Astrocyte (in vitro differentiated cells and primary cell): Measurements from ENCODE around the gene SYVN1. TPM values are rescaled to one million over a fixed set of nuclear protein-coding genes. Genes with fewer than 3 reads are reported as not detected.

Experiments used
- DNase-seq: peaks from one replicate; pipeline ENCODE4 v3.0.0-alpha.2; 2010; ENCODE audit warnings: low read depth
- FAIRE-seq: peaks from 2 replicates; lab custom pipeline; 2011; peaks lifted over from hg19 to GRCh38; lab: Jason Lieb, UNC
- H2AFZ ChIP-seq: 2 replicates; pipeline ENCODE4 v1.6.0; 2012; ENCODE audit warnings: low read depth, low read length, inconsistent platforms
- H3K27ac ChIP-seq: 2 replicates; pipeline ENCODE4 v1.5.1; 2011; ENCODE audit warnings: low read depth, low read length, inconsistent platforms
- H3K27me3 ChIP-seq: 2 replicates; pipeline ENCODE4 v1.6.0; 2011; ENCODE audit warnings: low read length, inconsistent platforms; ENCODE audit not compliant: insufficient read depth
- H3K36me3 ChIP-seq: 2 replicates; pipeline ENCODE4 v1.5.1; 2011; ENCODE audit warnings: low read length, inconsistent platforms; ENCODE audit not compliant: insufficient read depth
- H3K4me1 ChIP-seq: 2 replicates; pipeline ENCODE4 v1.5.1; 2011; ENCODE audit warnings: low read length, inconsistent platforms; ENCODE audit not compliant: insufficient read depth
- H3K4me2 ChIP-seq: 2 replicates; pipeline ENCODE4 v1.6.0; 2012; ENCODE audit warnings: low read length, inconsistent platforms
- H3K4me3 ChIP-seq: 2 replicates; pipeline ENCODE4 v1.5.1; 2011; ENCODE audit warnings: low read depth, mild to moderate bottlenecking, low read length, inconsistent platforms; ENCODE audit not compliant: insufficient read depth
- H3K79me2 ChIP-seq: 2 replicates; pipeline ENCODE4 v1.6.0; 2012; ENCODE audit warnings: mild to moderate bottlenecking, low read length, inconsistent platforms; ENCODE audit not compliant: insufficient read depth
- H3K9ac ChIP-seq: 2 replicates; pipeline ENCODE4 v1.6.0; 2012; ENCODE audit warnings: mild to moderate bottlenecking, low read length, inconsistent platforms
- H3K9me3 ChIP-seq: 2 replicates; pipeline ENCODE4 v1.5.1; 2012; ENCODE audit warnings: low read depth, mild to moderate bottlenecking, low read length, inconsistent platforms; ENCODE audit not compliant: insufficient read depth
- H4K20me1 ChIP-seq: 2 replicates; pipeline ENCODE4 v1.6.0; 2012; ENCODE audit warnings: low read length, inconsistent platforms; ENCODE audit not compliant: insufficient read depth
- H3K27ac Mint-ChIP-seq: one replicate; pipeline ENCODE4 v1.8.0; 2021; ENCODE audit warnings: mild to moderate bottlenecking, mixed read lengths; ENCODE audit not compliant: unreplicated experiment
- H3K27me3 Mint-ChIP-seq: one replicate; pipeline ENCODE4 v1.8.0; 2021; ENCODE audit warnings: low read depth, mixed read lengths; ENCODE audit not compliant: unreplicated experiment
- H3K36me3 Mint-ChIP-seq: one replicate; pipeline ENCODE4 v1.8.0; 2021; ENCODE audit warnings: low read depth, mixed read lengths; ENCODE audit not compliant: unreplicated experiment
- H3K4me1 Mint-ChIP-seq: one replicate; pipeline ENCODE4 v1.8.0; 2021; ENCODE audit warnings: low read depth, mixed read lengths; ENCODE audit not compliant: unreplicated experiment
- H3K4me3 Mint-ChIP-seq: one replicate; pipeline ENCODE4 v1.8.0; 2021; ENCODE audit warnings: mild to moderate bottlenecking, moderate library complexity, mixed read lengths; ENCODE audit not compliant: unreplicated experiment
- H3K9me3 Mint-ChIP-seq: one replicate; pipeline ENCODE4 v1.8.0; 2021; ENCODE audit warnings: mild to moderate bottlenecking, mixed read lengths; ENCODE audit not compliant: unreplicated experiment
- CTCF ChIP-seq: IDR thresholded peaks from 2 replicates; pipeline ENCODE4 v1.5.1; 2011; ENCODE audit warnings: low read depth, mild to moderate bottlenecking, inconsistent platforms, low read length, moderate library complexity; ENCODE audit not compliant: insufficient read depth
- EZH2 ChIP-seq: IDR thresholded peaks from 2 replicates; pipeline ENCODE4 v1.6.1; 2012; ENCODE audit warnings: mild to moderate bottlenecking, low read length, inconsistent platforms; ENCODE audit not compliant: insufficient read depth
- total RNA-seq: library from RNA; stranded (reverse); gene quantifications from 2 replicates; pipeline ENCODE4 v1.2.1, GENCODE V29; 2021

The SYVN1 gene
- total RNA-seq, 1 donor from 2014 or later = 43.0 TPM

GRCh38 chr11:65107751-65108468 is 26.4 kb downstream of the SYVN1 start:
- no peaks in the 10 kb centered on the region for H3K9me3 Mint-ChIP-seq
- Histone ChIP-seq H3K36me3 (no peaks in the 10 kb centered on the region), H3K79me2 (peaks cover 23% of the 10 kb centered on the region), H3K4me3 (no peak overlapping the region), H4K20me1 (peaks cover 49% of the 10 kb centered on the region), H3K27me3 (no peaks in the 10 kb centered on the region), H3K9me3 (no peaks in the 10 kb centered on the region), H3K9ac (no peak overlapping the region), H2AFZ (no peak overlapping the region), H3K27ac (no peak overlapping the region), H3K4me1 (peaks cover 20% of the 10 kb centered on the region), H3K4me2 (no peak overlapping the region)
- DNase-seq (no peak), FAIRE-seq (no peak)
- H3K27ac Mint-ChIP-seq = no peak overlapping the region
- no peak for TF ChIP-seq CTCF
- TF ChIP-seq EZH2 = no peak
- H3K36me3 Mint-ChIP-seq = peaks cover 5% of the 10 kb centered on the region
- H3K4me3 Mint-ChIP-seq = no peak overlapping the region
- peaks cover 8% of the 10 kb centered on the region for H3K4me1 Mint-ChIP-seq
- H3K27me3 Mint-ChIP-seq = no peaks in the 10 kb centered on the region

- Histone ChIP-seq H3K27me3 (no peaks in the 10 kb centered on the region), H3K9me3 (no peaks in the 10 kb centered on the region), H3K4me3 (no peak overlapping the region), H3K4me2 (no peak overlapping the region), H3K9ac (no peak overlapping the region), H2AFZ (no peak overlapping the region), H3K4me1 (peaks cover 20% of the 10 kb centered on the region), H3K36me3 (no peaks in the 10 kb centered on the region), H4K20me1 (peaks cover 57% of the 10 kb centered on the region), H3K27ac (no peak overlapping the region), H3K79me2 (peaks cover 23% of the 10 kb centered on the region)
- Mint-ChIP-seq H3K4me1 (peaks cover 13% of the 10 kb centered on the region), H3K9me3 (no peaks in the 10 kb centered on the region), H3K4me3 (no peak overlapping the region), H3K36me3 (peaks cover 5% of the 10 kb centered on the region), H3K27ac (no peak overlapping the region), H3K27me3 (no peaks in the 10 kb centered on the region)
- no peak for TF ChIP-seq EZH2
- FAIRE-seq (no peak), DNase-seq (no peak)
Observed at GRCh38 chr11:65107078-65107477, 27.2 kb downstream of the SYVN1 start.

GRCh38 chr11:65104628-65105027 is 29.7 kb downstream of the SYVN1 start:
- H3K4me3 Mint-ChIP-seq = peak overlapping the region; percentile 2
- H3K27me3 Mint-ChIP-seq = no peaks in the 10 kb centered on the region
- Histone ChIP-seq H3K79me2 (peaks cover 27% of the 10 kb centered on the region), H2AFZ (no peak overlapping the region), H3K27ac (no peak overlapping the region), H4K20me1 (peaks cover 48% of the 10 kb centered on the region), H3K4me3 (no peak overlapping the region), H3K36me3 (no peaks in the 10 kb centered on the region), H3K9me3 (no peaks in the 10 kb centered on the region), H3K4me1 (peaks cover 15% of the 10 kb centered on the region), H3K27me3 (no peaks in the 10 kb centered on the region), H3K4me2 (no peak overlapping the region), H3K9ac (no peak overlapping the region)
- FAIRE-seq = no peak
- no peak overlapping the region for H3K27ac Mint-ChIP-seq
- no peak for DNase-seq
- peaks cover 5% of the 10 kb centered on the region for H3K36me3 Mint-ChIP-seq
- no peaks in the 10 kb centered on the region for H3K9me3 Mint-ChIP-seq
- peaks cover 13% of the 10 kb centered on the region for H3K4me1 Mint-ChIP-seq
- TF ChIP-seq EZH2 = no peak
- no peak for TF ChIP-seq CTCF
